Measurements from ENCODE around the gene FAM209A.

DNA sequence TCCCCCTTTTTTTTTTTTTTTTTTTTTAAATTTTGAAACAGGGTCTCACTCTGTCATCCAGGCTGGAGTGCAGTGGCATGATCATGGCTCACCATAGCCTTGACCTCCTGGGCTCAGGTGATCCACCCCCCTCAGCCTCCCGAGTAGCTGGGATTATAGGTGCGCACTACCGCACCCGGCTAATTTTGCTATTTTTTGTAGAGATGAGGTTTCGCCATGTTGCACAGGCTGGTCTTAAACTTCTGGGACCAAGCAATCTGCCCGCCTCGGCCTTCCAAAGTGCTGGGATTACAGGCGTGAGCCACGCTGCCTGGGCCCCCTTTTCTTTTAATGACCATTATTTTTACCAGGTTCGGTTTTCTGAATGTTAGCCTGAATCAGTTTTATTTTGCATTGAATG lies 5.0 kb upstream of the FAM209A start:
- no peak for TF ChIP-seq EZH2 (IDR thresholded peaks at IDR 0.05; ENCODE audit: borderline replicate concordance, insufficient read depth, low read depth, low read length, poor library complexity, severe bottlenecking)
- TF ChIP-seq, protein P1, sequence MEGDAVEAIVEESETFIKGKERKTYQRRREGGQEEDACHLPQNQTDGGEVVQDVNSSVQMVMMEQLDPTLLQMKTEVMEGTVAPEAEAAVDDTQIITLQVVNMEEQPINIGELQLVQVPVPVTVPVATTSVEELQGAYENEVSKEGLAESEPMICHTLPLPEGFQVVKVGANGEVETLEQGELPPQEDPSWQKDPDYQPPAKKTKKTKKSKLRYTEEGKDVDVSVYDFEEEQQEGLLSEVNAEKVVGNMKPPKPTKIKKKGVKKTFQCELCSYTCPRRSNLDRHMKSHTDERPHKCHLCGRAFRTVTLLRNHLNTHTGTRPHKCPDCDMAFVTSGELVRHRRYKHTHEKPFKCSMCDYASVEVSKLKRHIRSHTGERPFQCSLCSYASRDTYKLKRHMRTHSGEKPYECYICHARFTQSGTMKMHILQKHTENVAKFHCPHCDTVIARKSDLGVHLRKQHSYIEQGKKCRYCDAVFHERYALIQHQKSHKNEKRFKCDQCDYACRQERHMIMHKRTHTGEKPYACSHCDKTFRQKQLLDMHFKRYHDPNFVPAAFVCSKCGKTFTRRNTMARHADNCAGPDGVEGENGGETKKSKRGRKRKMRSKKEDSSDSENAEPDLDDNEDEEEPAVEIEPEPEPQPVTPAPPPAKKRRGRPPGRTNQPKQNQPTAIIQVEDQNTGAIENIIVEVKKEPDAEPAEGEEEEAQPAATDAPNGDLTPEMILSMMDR (IDR thresholded peaks at IDR 0.05) = no peak

Measured in B cell (primary cell).